ENCODE data around the gene POLR2J. TPM values are rescaled to one million over a fixed set of nuclear protein-coding genes. Genes with fewer than 3 reads are reported as not detected.
A peak's percentile ranks its signal among the peaks of the same experiment; 100 is the strongest.
"Not testable (repeated sequence)": the region's sequence is repeated elsewhere in the genome, so short reads cannot be mapped to it uniquely, and the experiment has no call there.

Gene POLR2J
- total RNA-seq, 3 donors from 2014 or later, result 14.3 to 24.2 (median 22.3) TPM

DNA sequence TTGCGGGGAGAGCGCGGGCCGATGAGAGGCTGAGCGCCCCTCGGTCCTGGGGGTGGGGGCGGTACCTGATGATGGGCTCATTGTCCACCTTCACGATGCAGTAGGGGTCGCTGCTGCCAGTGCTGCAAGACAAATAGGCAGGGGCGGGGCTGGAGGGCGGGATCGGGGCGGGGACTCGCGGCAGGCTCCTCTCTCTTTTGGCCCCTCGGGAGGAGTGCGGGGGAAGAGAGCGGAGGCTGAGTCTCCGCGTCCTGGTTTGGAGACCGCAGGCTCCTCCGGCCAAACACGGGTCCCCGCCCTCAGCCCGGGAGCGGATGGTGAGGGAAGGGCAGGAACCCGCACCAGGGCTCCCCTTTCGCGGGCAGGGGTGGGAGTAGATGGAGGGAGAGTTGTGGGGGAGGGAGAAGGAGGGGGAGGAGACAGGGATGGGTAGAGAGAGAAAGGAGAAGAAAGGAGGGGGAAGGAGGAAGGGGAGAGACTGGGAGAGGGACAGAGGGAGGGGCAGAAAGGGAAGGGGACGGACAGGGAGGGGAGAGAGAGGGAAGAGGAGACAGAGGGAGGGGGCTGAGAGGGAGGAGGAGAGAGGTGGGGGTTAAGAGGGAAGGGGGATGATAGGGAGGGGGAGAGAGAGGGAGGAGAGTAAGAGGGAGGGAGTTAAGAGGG is 33.3 kb upstream of the POLR2J start:
- H3K27ac ChIP-seq; DNase-seq (ENCODE audit: low spot score in 2 of 2); H3K36me3 ChIP-seq; H3K9me3 ChIP-seq; H3K27me3 ChIP-seq; intact Hi-C loops (cut with DNase I; ENCODE audit: low total_unique reads); H3K4me3 ChIP-seq; H3K4me1 ChIP-seq: not testable (repeated sequence)

GRCh38 chr7:102510575-102510974 is 31.9 kb upstream of the POLR2J start:
- H3K4me1 ChIP-seq; H3K4me3 ChIP-seq; H3K36me3 ChIP-seq; intact Hi-C loops (cut with DNase I; ENCODE audit: low total_unique reads); DNase-seq (ENCODE audit: low spot score in 2 of 2); H3K27me3 ChIP-seq; H3K27ac ChIP-seq; H3K9me3 ChIP-seq: not testable (repeated sequence)

DNA sequence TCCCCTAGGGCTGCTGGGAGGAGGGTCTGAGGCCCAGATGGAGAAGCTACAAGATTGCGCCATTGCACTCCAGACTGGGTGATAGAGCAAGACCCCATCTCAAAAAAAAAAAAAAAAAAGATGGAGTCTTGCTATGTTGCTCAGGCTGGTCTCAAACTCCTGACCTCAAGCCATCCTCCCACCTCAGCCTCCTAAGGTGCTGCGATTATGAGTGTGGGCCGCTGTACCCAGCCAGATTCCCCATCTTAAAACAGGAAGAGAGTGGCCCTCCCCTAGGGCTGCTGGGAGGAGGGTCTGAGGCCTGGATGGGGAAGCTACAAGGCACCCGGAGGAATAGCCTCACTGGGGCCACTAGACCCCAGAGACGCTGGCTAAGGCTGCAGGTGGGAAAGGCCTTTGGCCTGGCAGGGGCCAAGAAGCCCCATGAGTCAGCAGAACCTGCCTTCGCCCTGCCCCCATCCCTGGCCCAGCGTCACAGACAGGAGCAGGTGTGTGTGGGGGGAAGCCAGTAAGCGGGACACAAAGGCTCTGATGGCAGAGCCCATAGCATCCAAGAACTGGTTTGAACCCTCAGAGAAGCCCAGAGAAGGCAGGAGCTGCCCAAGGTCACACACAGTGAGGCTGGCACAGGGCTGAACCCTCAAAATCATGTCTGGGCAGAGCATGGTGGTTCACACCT is 28.8 kb upstream of the POLR2J start:
- H3K4me1 ChIP-seq; H3K27me3 ChIP-seq; H3K27ac ChIP-seq; H3K36me3 ChIP-seq; intact Hi-C loops (cut with DNase I; ENCODE audit: low total_unique reads); H3K9me3 ChIP-seq; H3K4me3 ChIP-seq: not testable (repeated sequence)
- peak in 1 of 2 donors; percentile 16 for DNase-seq (ENCODE audit: low spot score in 2 of 2)

DNA sequence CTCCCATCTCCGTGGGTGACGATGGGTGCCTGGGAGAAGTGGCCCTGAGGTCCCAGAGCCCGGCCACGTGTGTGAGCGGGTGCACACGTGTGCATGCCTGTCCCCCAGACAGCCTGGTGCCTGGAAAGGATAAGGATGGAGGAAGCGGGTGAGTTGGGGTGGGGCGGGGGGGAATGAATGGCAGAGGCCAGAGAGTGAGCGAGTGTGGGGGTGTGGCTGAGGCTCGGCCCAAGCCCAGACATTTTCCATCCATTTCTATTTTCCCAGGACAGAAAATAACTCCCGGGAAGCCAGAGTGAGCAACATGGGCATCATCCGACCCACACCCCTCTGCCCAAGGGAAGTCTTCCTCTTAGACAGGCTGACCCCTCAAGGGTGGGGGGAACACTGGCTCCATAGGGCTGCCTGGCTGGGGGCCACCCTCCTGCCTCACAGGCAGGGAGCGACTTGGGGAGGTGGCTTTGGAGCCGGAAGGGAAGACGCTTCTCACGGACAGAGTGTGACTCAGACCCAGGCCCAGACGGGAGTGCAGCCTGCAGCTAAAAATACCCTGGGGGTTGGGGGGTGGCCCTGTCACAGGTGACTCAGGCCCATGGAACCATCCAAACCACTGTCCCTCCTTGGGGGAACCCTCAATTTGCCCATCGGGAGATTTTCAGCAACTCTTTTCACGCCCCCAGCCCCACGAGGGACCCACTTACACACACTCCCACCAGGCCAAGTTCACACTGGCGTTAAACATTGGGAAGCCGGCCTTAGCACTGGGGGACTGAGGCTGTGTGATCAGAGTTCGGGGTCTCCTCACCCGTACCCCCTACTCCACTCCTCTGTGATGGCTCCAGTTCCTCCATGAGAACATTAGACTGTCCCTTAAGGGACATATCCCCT is 26.8 kb upstream of the POLR2J start:
- DNase-seq (ENCODE audit: low spot score in 2 of 2); intact Hi-C loops (cut with DNase I; ENCODE audit: low total_unique reads); H3K27ac ChIP-seq; H3K4me1 ChIP-seq; H3K9me3 ChIP-seq; H3K36me3 ChIP-seq; H3K4me3 ChIP-seq; H3K27me3 ChIP-seq: not testable (repeated sequence)

DNA sequence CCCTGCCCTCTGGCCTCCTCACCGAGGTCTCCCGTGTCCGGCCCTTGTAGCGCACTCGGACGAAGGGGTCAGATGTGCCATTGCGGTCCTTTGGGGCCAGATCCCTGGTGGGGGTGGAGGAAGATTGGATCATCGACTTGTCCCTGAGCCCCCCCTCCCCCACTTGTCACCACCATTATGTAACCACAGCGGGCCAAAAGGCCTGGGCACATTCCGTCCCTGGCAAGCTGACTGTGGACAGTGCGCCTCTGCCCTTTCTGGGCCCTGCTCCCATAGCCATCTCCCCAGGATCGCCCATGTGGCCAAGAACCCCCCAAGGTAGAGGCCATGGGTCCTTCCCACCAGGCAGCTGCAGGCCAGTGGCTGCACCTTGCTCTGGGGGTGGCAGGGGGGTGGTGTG is 24.4 kb upstream of the POLR2J start:
- H3K36me3 ChIP-seq; H3K9me3 ChIP-seq; intact Hi-C loops (cut with DNase I; ENCODE audit: low total_unique reads); H3K4me1 ChIP-seq; H3K4me3 ChIP-seq; H3K27ac ChIP-seq; DNase-seq (ENCODE audit: low spot score in 2 of 2); H3K27me3 ChIP-seq: not testable (repeated sequence)

DNA sequence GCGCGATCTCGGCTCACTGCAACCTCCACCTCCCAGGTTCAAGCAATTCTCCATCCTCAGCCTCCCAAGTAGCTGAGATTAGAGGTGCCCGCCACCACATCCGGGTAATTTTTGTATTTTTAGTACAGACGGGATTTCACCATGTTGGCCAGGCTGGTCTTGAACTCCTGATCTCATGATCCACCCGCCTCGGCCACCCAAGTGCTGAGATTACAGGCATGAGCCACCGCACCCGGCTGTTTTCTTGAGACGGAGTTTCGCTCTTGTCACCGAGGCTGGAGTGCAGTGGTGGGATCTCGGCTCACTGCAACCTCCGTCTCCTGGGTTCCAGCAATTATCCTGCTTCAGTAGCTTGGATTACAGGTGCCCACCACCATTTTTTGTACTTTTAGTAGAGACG is 19.6 kb upstream of the POLR2J start:
- H3K27me3 ChIP-seq; H3K4me3 ChIP-seq; intact Hi-C loops (cut with DNase I; ENCODE audit: low total_unique reads); DNase-seq (ENCODE audit: low spot score in 2 of 2); H3K4me1 ChIP-seq; H3K36me3 ChIP-seq; H3K9me3 ChIP-seq; H3K27ac ChIP-seq: not testable (repeated sequence)

- H3K9me3 ChIP-seq; intact Hi-C loops (cut with DNase I; ENCODE audit: low total_unique reads); H3K4me3 ChIP-seq; H3K36me3 ChIP-seq; H3K27ac ChIP-seq; DNase-seq (ENCODE audit: low spot score in 2 of 2); H3K4me1 ChIP-seq; H3K27me3 ChIP-seq: not testable (repeated sequence)
These were observed 18.6 kb upstream of the POLR2J start for GRCh38 chr7:102497308-102497707.

DNA sequence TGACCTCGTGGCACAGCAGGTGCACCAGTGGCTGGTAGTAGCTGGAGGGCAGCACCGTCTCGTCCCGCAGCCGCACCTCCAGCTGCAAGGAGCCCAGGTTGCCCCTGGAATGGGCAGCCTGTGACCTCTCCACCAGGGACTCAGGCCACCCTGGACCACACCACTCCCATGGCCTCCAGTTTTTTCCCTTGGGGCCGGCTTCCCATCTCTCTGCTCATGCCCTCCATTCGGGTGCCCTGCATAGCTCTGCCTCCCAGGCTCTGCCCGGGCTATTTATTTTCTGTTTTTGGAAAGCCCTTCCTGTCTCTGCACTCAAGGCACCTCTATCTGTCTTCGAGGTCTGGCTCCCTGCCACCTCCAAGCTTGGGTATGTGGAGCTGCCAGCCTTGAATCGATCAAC is 18.1 kb upstream of the POLR2J start:
- H3K27me3 ChIP-seq; DNase-seq (ENCODE audit: low spot score in 2 of 2); H3K27ac ChIP-seq; H3K9me3 ChIP-seq; H3K4me3 ChIP-seq; H3K36me3 ChIP-seq; intact Hi-C loops (cut with DNase I; ENCODE audit: low total_unique reads); H3K4me1 ChIP-seq: not testable (repeated sequence)

DNA sequence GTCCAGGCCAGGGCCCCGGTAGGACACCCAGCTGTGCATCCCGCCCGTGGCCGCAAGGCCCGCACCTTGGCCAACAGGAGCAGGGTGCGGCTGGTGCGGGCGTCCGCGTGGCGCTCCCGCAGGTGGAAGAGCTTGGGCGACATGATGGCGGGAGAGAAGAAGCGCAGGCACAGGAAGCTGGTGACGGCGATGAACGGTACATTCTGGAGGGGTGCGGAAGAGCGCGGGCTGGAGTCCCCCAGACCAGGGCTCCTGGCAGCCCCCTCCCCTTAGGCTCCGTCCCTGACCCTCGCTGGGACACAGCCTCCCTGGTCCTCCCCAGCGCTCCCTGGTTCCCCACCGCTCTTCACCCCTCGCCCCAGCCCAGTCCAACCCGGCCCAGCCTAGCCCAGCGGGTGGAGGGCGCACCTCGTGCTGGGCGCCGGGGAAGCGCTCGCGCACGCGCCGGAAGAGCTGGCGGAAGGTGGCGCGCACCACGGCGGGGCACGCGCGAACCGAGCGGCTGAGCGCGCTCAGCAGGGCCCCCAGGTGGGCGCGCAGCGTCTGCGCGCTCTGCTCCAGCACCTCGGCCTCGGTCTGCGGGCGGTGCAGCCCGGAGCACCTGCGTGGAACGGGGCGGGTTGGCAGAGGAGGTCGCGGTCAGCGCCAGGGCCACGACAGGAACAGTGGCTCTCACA is 15.9 kb upstream of the POLR2J start:
- intact Hi-C loops (cut with DNase I; ENCODE audit: low total_unique reads); H3K27me3 ChIP-seq; DNase-seq (ENCODE audit: low spot score in 2 of 2); H3K27ac ChIP-seq; H3K9me3 ChIP-seq; H3K4me3 ChIP-seq; H3K36me3 ChIP-seq; H3K4me1 ChIP-seq: not testable (repeated sequence)

GRCh38 chr7:102494026-102494425 is 15.3 kb upstream of the POLR2J start:
- H3K27ac ChIP-seq; H3K9me3 ChIP-seq; H3K36me3 ChIP-seq; H3K4me1 ChIP-seq; intact Hi-C loops (cut with DNase I; ENCODE audit: low total_unique reads); H3K27me3 ChIP-seq: not testable (repeated sequence)
- peak overlapping the region in 1 of 3 donors; percentile 32 for H3K4me3 ChIP-seq
- DNase-seq (ENCODE audit: low spot score in 2 of 2), result peak in 1 of 2 donors; percentile 17

DNA sequence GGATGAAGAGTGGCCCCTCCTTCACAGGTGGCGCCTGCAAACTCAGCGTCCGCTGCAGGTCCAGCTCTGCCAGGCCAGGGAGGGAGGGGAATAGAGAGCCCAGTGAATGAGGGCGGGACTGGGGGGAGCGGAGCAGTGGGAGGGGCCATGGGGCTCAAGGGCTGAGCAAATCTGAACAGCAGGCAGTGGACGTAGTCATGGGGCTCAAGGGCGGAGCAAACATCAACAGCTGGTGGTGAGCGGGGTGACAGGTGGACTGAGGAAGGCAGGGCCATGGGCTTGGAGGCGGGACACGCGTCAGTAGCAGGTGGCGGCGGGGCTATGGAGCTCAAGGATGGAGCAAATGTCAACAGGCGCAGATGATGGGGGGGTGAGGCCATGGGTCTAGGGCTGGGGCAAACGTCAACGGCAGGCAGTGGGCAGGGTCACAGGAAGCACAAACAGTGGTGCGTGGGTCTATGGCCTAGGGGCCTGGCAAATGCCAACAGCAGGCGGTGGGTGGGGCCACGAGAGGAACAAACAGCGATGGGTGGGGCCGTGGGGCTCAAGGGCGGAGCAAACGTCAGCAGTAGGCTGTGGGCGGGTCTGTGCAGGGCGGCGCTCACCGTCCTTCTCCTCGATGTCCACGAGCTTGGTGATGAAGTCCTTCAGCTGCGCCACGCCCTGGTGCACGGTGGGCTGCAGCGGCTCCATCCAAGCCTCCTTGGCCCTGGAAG is 14.7 kb upstream of the POLR2J start:
- H3K27ac ChIP-seq; DNase-seq (ENCODE audit: low spot score in 2 of 2); H3K36me3 ChIP-seq; intact Hi-C loops (cut with DNase I; ENCODE audit: low total_unique reads); H3K4me3 ChIP-seq; H3K4me1 ChIP-seq; H3K27me3 ChIP-seq; H3K9me3 ChIP-seq: not testable (repeated sequence)

DNA sequence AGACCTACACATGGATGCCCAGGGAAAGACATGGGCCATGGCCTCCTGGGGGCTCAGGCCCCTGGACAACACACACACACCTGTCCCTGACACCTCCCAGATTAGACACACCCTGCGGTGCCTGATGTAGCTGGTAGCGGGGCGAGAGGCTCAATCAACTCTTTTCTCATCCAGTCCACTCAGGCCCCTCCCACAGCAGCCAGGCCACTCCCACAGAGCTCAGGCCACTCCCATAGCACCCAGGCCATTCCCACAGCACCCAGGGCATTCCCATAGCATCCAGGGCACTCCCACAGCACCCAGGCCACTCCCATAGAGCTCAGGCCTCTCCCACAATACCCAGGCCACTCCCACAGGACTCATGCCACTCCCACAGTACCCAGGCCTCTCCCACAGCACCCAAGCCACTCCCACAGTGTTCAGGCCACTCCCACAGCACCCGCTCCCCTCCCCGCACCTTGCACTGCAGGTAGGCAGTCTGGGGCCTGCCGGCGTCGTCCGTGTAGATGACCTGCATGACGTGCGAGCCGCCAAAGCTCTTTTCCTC is 11.9 kb upstream of the POLR2J start:
- not testable (repeated sequence) for H3K4me1 ChIP-seq
- peak in 1 of 2 donors; percentile 13 for DNase-seq (ENCODE audit: low spot score in 2 of 2)

More for the DNA sequence above, 11.9 kb upstream of the POLR2J start:
- H3K27me3 ChIP-seq; H3K27ac ChIP-seq; H3K4me3 ChIP-seq; intact Hi-C loops (cut with DNase I; ENCODE audit: low total_unique reads); H3K36me3 ChIP-seq; H3K9me3 ChIP-seq: not testable (repeated sequence)
